H9 (cell line): ENCODE measurements around the gene OR5A2. TPM values are rescaled to one million over a fixed set of nuclear protein-coding genes. Genes with fewer than 3 reads are reported as not detected.

Experiments used
- DNase-seq: peaks from one replicate; pipeline ENCODE4 v3.0.0-alpha.2; 2017
- H2AFZ ChIP-seq: one replicate; pipeline ENCODE4 v1.6.1; 2013; ENCODE audit warnings: mild to moderate bottlenecking, low read length, control low read depth, moderate library complexity
- H2AK5ac ChIP-seq: 2 replicates; pipeline ENCODE4 v1.6.1; 2013; ENCODE audit warnings: low read length, control low read depth, mixed read lengths; ENCODE audit not compliant: insufficient read length
- H2BK120ac ChIP-seq: one replicate; pipeline ENCODE4 v1.6.1; 2013; ENCODE audit warnings: low read depth, mild to moderate bottlenecking, low read length, control low read depth, inconsistent platforms; ENCODE audit not compliant: poor library complexity, severe bottlenecking
- H2BK12ac ChIP-seq: 2 replicates; pipeline ENCODE4 v1.6.1; 2013; ENCODE audit warnings: low read length, control low read depth, mixed read lengths, low read depth; ENCODE audit not compliant: insufficient read length
- H2BK15ac ChIP-seq: 2 replicates; pipeline ENCODE4 v1.6.1; 2013; ENCODE audit warnings: low read depth, low read length, control low read depth
- H2BK20ac ChIP-seq: one replicate; pipeline ENCODE4 v1.6.1; 2013; ENCODE audit warnings: low read depth, mild to moderate bottlenecking, low read length, control low read depth, inconsistent platforms; ENCODE audit not compliant: poor library complexity, severe bottlenecking
- H2BK5ac ChIP-seq: 2 replicates; pipeline ENCODE4 v1.6.1; 2013; ENCODE audit warnings: low read length, control low read depth, mixed read lengths; ENCODE audit not compliant: insufficient read length
- H3K14ac ChIP-seq: 2 replicates; pipeline ENCODE4 v1.6.1; 2013; ENCODE audit warnings: low read length, control low read depth; ENCODE audit not compliant: insufficient read depth
- H3K18ac ChIP-seq: 2 replicates; pipeline ENCODE4 v1.6.1; 2013; ENCODE audit warnings: low read depth, mild to moderate bottlenecking, mixed read lengths, low read length, control low read depth; ENCODE audit not compliant: insufficient read length
- H3K23ac ChIP-seq: 2 replicates; pipeline ENCODE4 v1.6.1; 2013; ENCODE audit warnings: low read length, control low read depth, mixed read lengths, low read depth; ENCODE audit not compliant: insufficient read length
- H3K23me2 ChIP-seq: 2 replicates; pipeline ENCODE4 v1.6.1; 2013; ENCODE audit warnings: low read depth, mild to moderate bottlenecking, mixed read lengths, low read length, control low read depth; ENCODE audit not compliant: insufficient read length, poor library complexity, severe bottlenecking
- H3K27ac ChIP-seq: 2 replicates; pipeline ENCODE4 v1.5.1; 2013; ENCODE audit warnings: low read length, control low read depth, mixed read lengths, low read depth; ENCODE audit not compliant: insufficient read length
- H3K27me3 ChIP-seq: 2 replicates; pipeline ENCODE4 v1.6.1; 2013; ENCODE audit warnings: low read length, control low read depth, inconsistent platforms; ENCODE audit not compliant: insufficient read depth
- H3K4ac ChIP-seq: 2 replicates; pipeline ENCODE4 v1.6.1; 2013; ENCODE audit warnings: low read depth, mild to moderate bottlenecking, control low read depth, inconsistent platforms, low read length, moderate library complexity
- H3K4me1 ChIP-seq: 2 replicates; pipeline ENCODE4 v1.6.1; 2013; ENCODE audit warnings: low read length, control low read depth, inconsistent platforms; ENCODE audit not compliant: insufficient read depth
- H3K4me2 ChIP-seq: 2 replicates; pipeline ENCODE4 v1.6.1; 2013; ENCODE audit warnings: low read length, control low read depth, mixed read lengths; ENCODE audit not compliant: insufficient read length, insufficient read depth
- H3K56ac ChIP-seq: 2 replicates; pipeline ENCODE4 v1.6.1; 2013; ENCODE audit warnings: low read depth, mild to moderate bottlenecking, mixed read lengths, low read length, control low read depth; ENCODE audit not compliant: insufficient read length
- H3K79me1 ChIP-seq: 2 replicates; pipeline ENCODE4 v1.6.1; 2013; ENCODE audit warnings: low read depth, mild to moderate bottlenecking, moderate library complexity, low read length, control low read depth, inconsistent platforms; ENCODE audit not compliant: insufficient read depth, poor library complexity, severe bottlenecking
- H3K79me2 ChIP-seq: 2 replicates; pipeline ENCODE4 v1.6.1; 2013; ENCODE audit warnings: low read length, control low read depth, inconsistent platforms; ENCODE audit not compliant: insufficient read depth
- H3K9ac ChIP-seq: 2 replicates; pipeline ENCODE4 v1.6.1; 2013; ENCODE audit warnings: low read length, control low read depth, mixed read lengths; ENCODE audit not compliant: insufficient read length; ENCODE audit errors: extremely low read depth
- H3K9me3 ChIP-seq: one replicate; pipeline ENCODE4 v1.6.1; 2013; ENCODE audit warnings: low read depth, low read length, inconsistent platforms; ENCODE audit not compliant: control insufficient read depth
- H3T11ph ChIP-seq: one replicate; pipeline ENCODE4 v1.6.1; 2013; ENCODE audit warnings: mild to moderate bottlenecking, low read length, control low read depth, inconsistent platforms
- H4K20me1 ChIP-seq: one replicate; pipeline ENCODE4 v1.6.1; 2013; ENCODE audit not compliant: control insufficient read depth, insufficient read length, insufficient read depth
- H4K5ac ChIP-seq: 2 replicates; pipeline ENCODE4 v1.6.1; 2013; ENCODE audit warnings: low read depth, mild to moderate bottlenecking, mixed read lengths, low read length, control low read depth; ENCODE audit not compliant: insufficient read length
- H4K8ac ChIP-seq: replicated peaks from 2 replicates; pipeline ENCODE4 v1.6.1; 2013; ENCODE audit warnings: low read length, control low read depth, mixed read lengths, low read depth; ENCODE audit not compliant: insufficient read length
- H4K91ac ChIP-seq: 2 replicates; pipeline ENCODE4 v1.6.1; 2013; ENCODE audit warnings: low read depth, mild to moderate bottlenecking, moderate library complexity, mixed read lengths, low read length, control low read depth; ENCODE audit not compliant: insufficient read length
- H3K27ac Mint-ChIP-seq, 3 experiments: 2 replicates in 2 of 3; 3 replicates in 1 of 3; pipeline ENCODE4 v1.8.0; 2020 to 2021; ENCODE audit warnings: mixed read lengths in 3 of 3, mild to moderate bottlenecking in 1 of 3, moderate library complexity in 1 of 3
- H3K27me3 Mint-ChIP-seq: 2 replicates; pipeline ENCODE4 v1.8.0; 2021; ENCODE audit warnings: low read depth, mild to moderate bottlenecking, moderate library complexity, mixed read lengths
- H3K36me3 Mint-ChIP-seq, 3 experiments: 2 replicates in 2 of 3; 3 replicates in 1 of 3; pipeline ENCODE4 v1.8.0; 2020 to 2021; ENCODE audit warnings: low read depth in 3 of 3, mixed read lengths in 3 of 3; ENCODE audit not compliant: insufficient read depth in 1 of 3
- H3K4me1 Mint-ChIP-seq, 2 experiments: 2 replicates each; pipeline ENCODE4 v1.8.0; 2020; ENCODE audit warnings: mixed read lengths in 2 of 2
- H3K4me3 Mint-ChIP-seq, 2 experiments: 2 replicates in 1 of 2; 3 replicates in 1 of 2; pipeline ENCODE4 v1.8.0; 2020 to 2021; ENCODE audit warnings: mild to moderate bottlenecking in 2 of 2, mixed read lengths in 2 of 2, moderate library complexity in 1 of 2
- H3K9me3 Mint-ChIP-seq, 2 experiments: 2 replicates in 1 of 2; 3 replicates in 1 of 2; pipeline ENCODE4 v1.8.0; 2020; ENCODE audit warnings: mild to moderate bottlenecking in 2 of 2, mixed read lengths in 2 of 2, moderate library complexity in 1 of 2
- CTCF ChIP-seq: fragments of 200-600 bp; sonication (generic); conservative IDR thresholded peaks from 3 replicates; pipeline ENCODE4 v1.8.0; 2021; ENCODE audit warnings: antibody characterized with exemption, mild to moderate bottlenecking
- WGBS: extraction: QIAGEN DNeasy Blood & Tissue Kit; methylation state at CpG from one replicate; pipeline ENCODE4 v1.1.7; 2013; ENCODE audit warnings: missing lambda C conversion rate, low lambda C conversion rate, mixed read lengths; ENCODE audit not compliant: insufficient read length; ENCODE audit errors: extremely low coverage; 5-methylcytosine and 5-hydroxymethylcytosine counted together
- total RNA-seq: library from RNA; stranded (reverse); gene quantifications from 2 replicates; pipeline ENCODE4 v1.2.1, GENCODE V29; 2021

OR5A2 gene
- total RNA-seq, 1 experiment from 2014 or later = not detected

GRCh38 chr11:59416613-59417012 is 9.6 kb downstream of the OR5A2 start:
- H3K9me3 Mint-ChIP-seq = peaks cover 10 to 14% of the 10 kb centered on the region in 2 experiments
- Histone ChIP-seq H3K27ac (no peak overlapping the region), H3K18ac (no peak overlapping the region), H3K79me1 (no peaks in the 10 kb centered on the region), H3K14ac (no peak overlapping the region), H3K79me2 (no peaks in the 10 kb centered on the region), H3K27me3 (no peaks in the 10 kb centered on the region), H4K91ac (no peak overlapping the region), H2BK15ac (no peak overlapping the region), H4K20me1 (no peaks in the 10 kb centered on the region), H3K9me3 (no peaks in the 10 kb centered on the region), H3K4me1 (no peaks in the 10 kb centered on the region), H2AFZ (no peak overlapping the region), H2BK5ac (no peak overlapping the region), H3K23ac (no peak overlapping the region), H3K4ac (no peak overlapping the region), H3K4me2 (no peak overlapping the region), H3K56ac (no peak overlapping the region), H2BK12ac (no peak overlapping the region), H4K5ac (no peak overlapping the region), H3T11ph (no peak overlapping the region), H2AK5ac (no peak overlapping the region), H3K23me2 (no peaks in the 10 kb centered on the region), H4K8ac (no peak overlapping the region), H3K9ac (no peak overlapping the region), H2BK20ac (no peak overlapping the region), H2BK120ac (no peak overlapping the region)
- H3K27ac Mint-ChIP-seq = no peak overlapping the region
- TF ChIP-seq CTCF = no peak
- DNase-seq = no peak
- H3K36me3 Mint-ChIP-seq = peaks cover 0 to 2% (median 0%) of the 10 kb centered on the region in 3 experiments; a peak in 1 of 7 replicates
- no peaks in the 10 kb centered on the region for H3K27me3 Mint-ChIP-seq
- WGBS = no CpG with 5 or more reads among the region's 5 CpGs
- H3K4me1 Mint-ChIP-seq = no peaks in the 10 kb centered on the region
- no peak overlapping the region for H3K4me3 Mint-ChIP-seq
